Glomerular endothelial cell (primary cell): ENCODE data around the gene SIL1. TPM values are rescaled to one million over a fixed set of nuclear protein-coding genes. Genes with fewer than 3 reads are reported as not detected.

ENCODE experiments used
- DNase-seq: peaks from one replicate; pipeline ENCODE4 v3.0.0-alpha.2; 2011; ENCODE audit warnings: low read depth, low spot score; ENCODE audit errors: extremely low read depth
- total RNA-seq: library from RNA; depleted of rRNA; stranded (reverse); fragments of >200 nt; gene quantifications from 2 replicates; pipeline ENCODE4 v1.2.3, GENCODE V29; 2015

SIL1 gene
- total RNA-seq, 1 donor from 2014 or later = 48.7 TPM

GRCh38 chr5:138948471-138949222 is 249.5 kb downstream of the SIL1 start:
- no peak for DNase-seq

GRCh38 chr5:138947780-138948179 is 250.4 kb downstream of the SIL1 start:
- DNase-seq = no peak

GRCh38 chr5:138946831-138947560 is 251.2 kb downstream of the SIL1 start:
- DNase-seq = no peak

- DNase-seq = no peak
These were observed 251.9 kb downstream of the SIL1 start for GRCh38 chr5:138946241-138946623.

- DNase-seq = no peak
These were observed 252.5 kb downstream of the SIL1 start for GRCh38 chr5:138945421-138946240.

- no peak for DNase-seq
These were observed 253.4 kb downstream of the SIL1 start for GRCh38 chr5:138944527-138945322.

- no peak for DNase-seq
These were observed 254.5 kb downstream of the SIL1 start for GRCh38 chr5:138943599-138944173.

- DNase-seq = no peak
These were observed 255.3 kb downstream of the SIL1 start for GRCh38 chr5:138942861-138943260.

- DNase-seq = no peak
These were observed 256.1 kb downstream of the SIL1 start for GRCh38 chr5:138942066-138942465.

GRCh38 chr5:138938526-138938925 is 259.6 kb downstream of the SIL1 start:
- no peak for DNase-seq

GRCh38 chr5:138937392-138938387 is 260.5 kb downstream of the SIL1 start:
- DNase-seq = no peak

- no peak for DNase-seq
These were observed 261.2 kb downstream of the SIL1 start for GRCh38 chr5:138936968-138937345.

GRCh38 chr5:138936225-138936967 is 261.8 kb downstream of the SIL1 start:
- DNase-seq = no peak

GRCh38 chr5:138935466-138935865 is 262.7 kb downstream of the SIL1 start:
- no peak for DNase-seq

- DNase-seq = no peak
These were observed 263.2 kb downstream of the SIL1 start for GRCh38 chr5:138934971-138935370.

GRCh38 chr5:138933522-138934290 is 264.5 kb downstream of the SIL1 start:
- no peak for DNase-seq

GRCh38 chr5:138932171-138932810 is 265.9 kb downstream of the SIL1 start:
- DNase-seq = no peak
